ENCODE data around the gene SIK1. TPM values are rescaled to one million over a fixed set of nuclear protein-coding genes. Genes with fewer than 3 reads are reported as not detected.

SIK1 gene
- polyA plus RNA-seq, 1 donor (not counting 4 experiments of a cell fraction or from before 2014, with no cell fraction given), result 49.6 TPM

- H3K9me3 ChIP-seq (ENCODE audit: control insufficient read depth, low read depth, low read length), result no peaks in the 10 kb centered on the region
- no peaks in the 10 kb centered on the region for H4K20me1 ChIP-seq (ENCODE audit: control insufficient read depth, extremely low read depth, insufficient read depth, low read length)
- no peak for FAIRE-seq
- dilution Hi-C loops (cut with MboI; ENCODE audit: extremely low pct_ligation_motif_present, low sequenced_read_pairs), result no loop called here
- H3K9ac ChIP-seq (ENCODE audit: control insufficient read depth, extremely low read depth, insufficient read depth, low read length), result no peak overlapping the region
- no peak overlapping the region for H3K27ac ChIP-seq (ENCODE audit: control insufficient read depth, insufficient read depth, low read length)
- DNase-seq (ENCODE audit: low read depth, low spot score), result no peak
- TF ChIP-seq CTCF (optimal IDR thresholded peaks at IDR 0.05 in 1 of 3, IDR thresholded peaks at IDR 0.05 in 1 of 3, conservative IDR thresholded peaks at IDR 0.05 in 1 of 3; ENCODE audit: extremely low read depth in 1 of 3, insufficient read depth in 2 of 3, low read length in 3 of 3), result no peak
- no peak for TF ChIP-seq EZH2 (IDR thresholded peaks at IDR 0.05; ENCODE audit: low read length)
- H3K4me2 ChIP-seq (ENCODE audit: control insufficient read depth, extremely low read depth, insufficient read depth, low read depth, low read length), result no peak overlapping the region
- H2AFZ ChIP-seq (ENCODE audit: control insufficient read depth, low read length), result no peak overlapping the region
- no peaks in the 10 kb centered on the region for H3K9me1 ChIP-seq (ENCODE audit: control insufficient read depth, extremely low read depth, insufficient read depth, low read length)
- no peaks in the 10 kb centered on the region for H3K27me3 ChIP-seq (ENCODE audit: control insufficient read depth, extremely low read depth, insufficient read depth, low read length)
- no peaks in the 10 kb centered on the region for H3K36me3 ChIP-seq (ENCODE audit: control insufficient read depth in 2 of 2, extremely low read depth in 1 of 2, insufficient read depth in 2 of 2, low read length in 2 of 2)
- H3K4me1 ChIP-seq (ENCODE audit: control insufficient read depth, extremely low read depth, insufficient read depth, low read length), result peaks cover 36% of the 10 kb centered on the region
- no peak overlapping the region for H3K4me3 ChIP-seq (ENCODE audit: control insufficient read depth in 2 of 3, extremely low read depth in 1 of 3, insufficient read depth in 2 of 3, low read depth in 1 of 3, low read length in 3 of 3)
- H3K79me2 ChIP-seq (ENCODE audit: control insufficient read depth, insufficient read depth, low read length), result no peaks in the 10 kb centered on the region
These were observed 60.3 kb downstream of the SIK1 start for GRCh38 chr21:43366656-43367055.

GRCh38 chr21:43365611-43366426 lies 61.1 kb downstream of the SIK1 start:
- Histone ChIP-seq H4K20me1 (ENCODE audit: control insufficient read depth, extremely low read depth, insufficient read depth, low read length) (no peaks in the 10 kb centered on the region), H3K4me1 (ENCODE audit: control insufficient read depth, extremely low read depth, insufficient read depth, low read length) (peaks cover 42% of the 10 kb centered on the region), H3K27me3 (ENCODE audit: control insufficient read depth, extremely low read depth, insufficient read depth, low read length) (no peaks in the 10 kb centered on the region), H3K9ac (ENCODE audit: control insufficient read depth, extremely low read depth, insufficient read depth, low read length) (no peak overlapping the region), H3K9me3 (ENCODE audit: control insufficient read depth, low read depth, low read length) (no peaks in the 10 kb centered on the region), H3K36me3 (ENCODE audit: control insufficient read depth in 2 of 2, extremely low read depth in 1 of 2, insufficient read depth in 2 of 2, low read length in 2 of 2) (no peaks in the 10 kb centered on the region), H3K27ac (ENCODE audit: control insufficient read depth, insufficient read depth, low read length) (no peak overlapping the region), H3K9me1 (ENCODE audit: control insufficient read depth, extremely low read depth, insufficient read depth, low read length) (no peaks in the 10 kb centered on the region), H3K79me2 (ENCODE audit: control insufficient read depth, insufficient read depth, low read length) (no peaks in the 10 kb centered on the region), H2AFZ (ENCODE audit: control insufficient read depth, low read length) (no peak overlapping the region), H3K4me3 (ENCODE audit: control insufficient read depth in 2 of 3, extremely low read depth in 1 of 3, insufficient read depth in 2 of 3, low read depth in 1 of 3, low read length in 3 of 3) (no peak overlapping the region), H3K4me2 (ENCODE audit: control insufficient read depth, extremely low read depth, insufficient read depth, low read depth, low read length) (no peak overlapping the region)
- TF ChIP-seq EZH2 (IDR thresholded peaks at IDR 0.05; ENCODE audit: low read length) (no peak), CTCF (optimal IDR thresholded peaks at IDR 0.05 in 1 of 3, IDR thresholded peaks at IDR 0.05 in 1 of 3, conservative IDR thresholded peaks at IDR 0.05 in 1 of 3; ENCODE audit: extremely low read depth in 1 of 3, insufficient read depth in 2 of 3, low read length in 3 of 3) (no peak)
- DNase-seq (ENCODE audit: low read depth, low spot score), result no peak
- no peak for FAIRE-seq
- dilution Hi-C loops (cut with MboI; ENCODE audit: extremely low pct_ligation_motif_present, low sequenced_read_pairs), result no loop called here
